Measurements from ENCODE around the gene CLINT1.
A peak's percentile ranks its signal among the peaks of the same experiment; 100 is the strongest.

- TF ChIP-seq CTCF (IDR thresholded peaks at IDR 0.05) (peak in 3 of 6 experiments; percentile 14 to 32 (median 17)), POLR2A (IDR thresholded peaks at IDR 0.05) (no peak)
Measured at GRCh38 chr5:157828944-157829639, 29.9 kb downstream of the CLINT1 start.
